H1 (cell line): ENCODE measurements around the gene CARM1. TPM values are rescaled to one million over a fixed set of nuclear protein-coding genes. Genes with fewer than 3 reads are reported as not detected.

Experiments
- CHD1 ChIP-seq: IDR thresholded peaks from 2 replicates; pipeline ENCODE4 v1.6.1; 2012; ENCODE audit warnings: low read depth, low read length, improper control_type of control experiment
- CHD7 ChIP-seq: fragments of 300-600 bp; sonication (generic); IDR thresholded peaks from 2 replicates; pipeline ENCODE4 v1.7.1; 2012; ENCODE audit warnings: low read length, moderate library complexity, mild to moderate bottlenecking, inconsistent platforms; ENCODE audit not compliant: insufficient replicate concordance
- CTBP2 ChIP-seq: IDR thresholded peaks from 2 replicates; pipeline ENCODE4 v1.7.0; 2011; ENCODE audit warnings: borderline replicate concordance, mild to moderate bottlenecking, moderate library complexity, mixed read lengths, low read length; ENCODE audit not compliant: insufficient read depth, insufficient read length
- EZH2 ChIP-seq: fragments of 200-600 bp; sonication (generic); IDR thresholded peaks from 2 replicates; pipeline ENCODE4 v1.7.1; 2012; ENCODE audit warnings: low read depth, mild to moderate bottlenecking, moderate library complexity, low read length, inconsistent platforms; ENCODE audit not compliant: severe bottlenecking
- NRF1 ChIP-seq: IDR thresholded peaks from 2 replicates; pipeline ENCODE4 v1.6.1; 2011; ENCODE audit warnings: mild to moderate bottlenecking, low read depth, low read length, improper control_type of control experiment
- POLR2AphosphoS5 ChIP-seq: IDR thresholded peaks from 2 replicates; pipeline ENCODE4 v1.6.1; 2011; ENCODE audit warnings: low read depth, low read length
- SP2 ChIP-seq: IDR thresholded peaks from 2 replicates; pipeline ENCODE4 v1.6.1; 2012; ENCODE audit warnings: mild to moderate bottlenecking, low read length, inconsistent platforms
- USF2 ChIP-seq: IDR thresholded peaks from 2 replicates; pipeline ENCODE4 v1.6.1; 2011; ENCODE audit warnings: low read length, improper control_type of control experiment
- polyA plus RNA-seq, 7 experiments: library from polyadenylated mRNA; depleted of rRNA in 3 of 7; stranded (reverse) in 5 of 7; unstranded in 2 of 7; fragments of >200 nt in 5 of 7; fragments of 200-250 nt in 2 of 7; gene quantifications; 1 replicate in 5 of 7; 2 replicates in 1 of 7; 4 replicates in 1 of 7; pipeline versions ENCODE4 v1.2.1 to v1.2.3, GENCODE V29; 2011 to 2013; ENCODE audit warnings: missing spikeins in 2 of 7, mixed read lengths in 2 of 7
- total RNA-seq: library from RNA; stranded (reverse); fragmentation: NEBNext Ultra II Directional; extraction: Animal tissue kit (Norgen Biotek cat#: 25700); gene quantifications from 2 replicates; pipeline ENCODE4 v1.2.1, GENCODE V29; 2021

CARM1 gene
- total and polyA plus RNA-seq, 2 of the 8 experiments (the other 6 are each of a cell fraction or from before 2014, with no cell fraction given) = 134 to 164 TPM

- no peak for TF ChIP-seq CHD7
- TF ChIP-seq NRF1 = no peak
- TF ChIP-seq CTBP2 = no peak
- TF ChIP-seq SP2 = no peak
- TF ChIP-seq USF2 = no peak
- no peak for TF ChIP-seq CHD1
- no peak for TF ChIP-seq POLR2AphosphoS5
- no peak for TF ChIP-seq EZH2
Measured at GRCh38 chr19:10882108-10882457, 10.7 kb downstream of the CARM1 start (continued).
